Ammon's horn (tissue), 1 donor: Measurements from ENCODE around the gene LAGE3.

Experiments
- DNase-seq: peaks from one replicate; pipeline ENCODE4 v3.0.0-alpha.2; 2016; ENCODE audit warnings: low spot score

The LAGE3 gene, protein sequence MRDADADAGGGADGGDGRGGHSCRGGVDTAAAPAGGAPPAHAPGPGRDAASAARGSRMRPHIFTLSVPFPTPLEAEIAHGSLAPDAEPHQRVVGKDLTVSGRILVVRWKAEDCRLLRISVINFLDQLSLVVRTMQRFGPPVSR

GRCh38 chrX:154478728-154479622 lies at the start of gene LAGE3:
Gene LAGE3, minus strand, starts transcription at chrX:154479281. Its CDS starts 366 bp downstream, at chrX:154478915.
- peak; percentile 94 for DNase-seq

DNA sequence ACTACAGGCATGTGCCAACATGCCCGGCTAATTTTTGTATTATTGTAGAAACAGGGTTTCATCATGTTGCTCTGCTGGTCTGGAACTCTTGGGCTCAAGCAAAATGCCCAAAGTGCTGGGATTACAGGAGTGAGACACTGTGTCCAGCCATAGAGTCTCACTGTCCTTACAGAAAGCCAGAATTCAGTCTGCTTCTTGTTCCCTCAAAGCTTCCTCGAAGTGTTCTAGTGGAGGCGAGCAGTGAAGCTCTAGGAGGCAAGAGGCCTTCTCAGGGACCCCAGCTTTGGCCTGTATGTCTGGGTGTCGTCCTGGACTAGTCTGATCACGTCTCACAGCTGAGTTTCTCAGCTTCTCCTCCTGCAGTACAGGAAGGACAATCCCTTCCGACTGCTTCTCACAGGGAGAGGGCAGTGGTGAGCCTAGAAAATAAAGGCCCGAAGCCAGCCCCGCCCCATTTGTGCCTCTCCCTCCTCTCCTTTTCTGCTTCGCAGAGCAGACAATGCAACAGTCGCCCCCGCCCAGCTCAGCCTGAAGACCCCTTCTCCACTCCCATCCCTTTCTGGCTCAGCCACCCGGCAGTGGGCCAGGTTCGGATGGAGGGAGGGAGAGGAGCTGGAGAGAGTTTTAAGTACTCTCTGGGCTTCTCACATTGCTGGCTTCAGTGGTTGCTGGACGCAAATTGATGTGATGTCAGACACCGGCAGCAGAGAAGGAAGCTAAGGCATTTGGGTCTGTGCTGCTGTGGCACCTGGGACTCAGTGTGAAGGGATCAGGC lies 48.0 kb upstream of the LAGE3 start:
- peak; percentile 80 for DNase-seq

GRCh38 chrX:154525606-154526490 lies 46.8 kb upstream of the LAGE3 start:
- no peak for DNase-seq

GRCh38 chrX:154519389-154519788 lies 40.3 kb upstream of the LAGE3 start:
- DNase-seq: no peak

GRCh38 chrX:154517101-154517781 lies 38.2 kb upstream of the LAGE3 start:
- DNase-seq: no peak

DNA sequence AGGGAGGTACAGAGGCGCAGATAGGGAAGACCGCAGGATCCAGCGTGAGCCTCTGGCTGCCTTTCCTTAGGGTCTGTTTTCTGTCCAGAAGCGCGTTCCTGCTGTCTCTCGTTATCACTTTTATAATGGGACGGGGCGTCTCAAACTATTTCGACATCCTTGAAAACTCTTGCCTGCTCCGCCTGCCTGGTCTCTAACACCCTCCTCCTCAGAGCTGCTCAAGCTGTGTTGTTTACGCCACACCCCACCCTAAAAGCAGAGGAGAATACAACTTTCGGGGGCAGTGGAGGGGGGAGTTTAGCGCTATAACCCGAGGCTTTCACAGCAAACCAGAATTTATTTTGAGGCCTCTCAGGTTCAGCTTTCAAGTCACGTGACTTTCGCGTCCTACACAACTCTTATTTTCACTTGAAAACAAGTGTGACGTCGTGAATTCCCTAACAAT lies 37.6 kb upstream of the LAGE3 start:
- peak; percentile 42 for DNase-seq

DNA sequence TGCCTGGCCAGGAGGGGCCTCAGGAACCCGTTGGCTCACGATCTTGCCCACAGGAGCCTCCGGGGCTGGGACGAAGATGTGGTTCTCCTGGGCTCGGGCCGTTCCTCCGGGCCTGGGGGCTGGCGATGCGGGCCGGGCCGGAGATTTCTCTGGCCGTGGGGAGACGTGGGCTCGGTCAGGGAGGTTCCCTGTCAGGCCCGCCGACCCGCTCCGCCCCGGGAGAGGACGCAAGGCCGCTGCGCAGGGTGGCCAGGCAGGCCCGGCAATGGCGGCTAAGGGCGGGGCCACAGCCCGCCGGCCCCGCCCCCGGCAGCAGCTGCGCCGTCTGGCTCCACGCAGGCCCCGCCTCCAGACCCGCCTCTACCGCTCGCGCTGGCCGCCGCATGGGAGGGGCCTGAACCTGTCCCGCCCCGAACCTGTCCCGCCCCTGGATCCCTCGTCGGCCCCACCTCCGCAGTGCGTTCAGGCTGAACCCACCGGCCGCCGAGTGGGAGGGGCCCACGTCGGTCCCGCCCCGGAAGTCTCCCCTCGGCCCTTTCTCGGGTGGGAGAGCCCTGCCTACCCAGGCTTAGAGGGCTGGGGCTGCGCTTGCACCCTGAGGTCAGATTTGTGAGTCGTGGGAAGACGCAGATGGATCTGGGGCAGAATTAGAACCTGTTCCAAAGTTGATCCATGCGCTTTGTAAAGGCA lies 37.0 kb upstream of the LAGE3 start, which contains the start of gene FAM3A:
TSS of gene FAM3A (minus strand) at position 267 of the 690 bp plus-strand sequence. CDS start 460 bp downstream, outside the sequence.
- peak; percentile 95 for DNase-seq

DNA sequence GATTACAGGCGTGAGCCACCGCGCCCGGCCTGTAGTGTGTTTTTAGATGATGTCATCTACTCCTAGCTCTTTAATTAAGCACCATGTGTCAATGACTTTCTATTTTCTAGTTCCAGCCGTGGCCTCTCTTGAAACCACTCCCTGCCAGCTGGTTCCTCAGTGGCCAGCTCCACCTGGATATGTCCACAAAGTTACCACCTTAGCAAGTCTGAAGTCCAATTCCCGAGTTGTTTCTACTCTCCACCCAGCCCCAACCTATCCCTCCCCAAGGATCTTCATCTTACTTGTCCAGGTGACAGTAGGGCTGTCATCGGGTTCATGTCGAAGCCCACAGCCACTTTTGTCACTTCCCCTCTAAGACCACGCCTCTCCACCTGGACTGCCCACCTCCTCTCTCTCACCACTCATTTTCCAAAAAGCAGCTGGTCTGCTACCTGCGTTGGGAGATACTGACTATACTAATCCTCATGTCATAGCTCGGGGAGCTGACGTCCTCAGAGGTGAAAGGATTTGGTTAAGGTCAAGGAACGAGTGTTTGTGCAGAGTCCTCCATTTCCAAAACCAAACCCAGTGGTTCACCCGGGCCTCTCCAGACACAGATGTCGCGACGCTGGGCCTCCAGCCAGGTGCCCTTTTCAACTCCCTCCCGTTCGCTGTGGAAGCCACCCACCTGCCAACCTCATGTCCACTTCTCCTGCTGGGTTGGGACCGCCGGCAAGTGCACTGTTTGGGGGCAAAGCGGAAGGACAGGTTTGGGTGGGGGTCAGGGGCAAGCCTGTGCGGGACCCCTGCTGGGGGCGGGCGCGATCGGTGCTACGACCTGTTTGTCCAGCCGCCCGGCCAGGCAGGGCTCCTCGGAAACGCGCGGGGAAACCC lies 36.2 kb upstream of the LAGE3 start:
- DNase-seq: no peak

DNA sequence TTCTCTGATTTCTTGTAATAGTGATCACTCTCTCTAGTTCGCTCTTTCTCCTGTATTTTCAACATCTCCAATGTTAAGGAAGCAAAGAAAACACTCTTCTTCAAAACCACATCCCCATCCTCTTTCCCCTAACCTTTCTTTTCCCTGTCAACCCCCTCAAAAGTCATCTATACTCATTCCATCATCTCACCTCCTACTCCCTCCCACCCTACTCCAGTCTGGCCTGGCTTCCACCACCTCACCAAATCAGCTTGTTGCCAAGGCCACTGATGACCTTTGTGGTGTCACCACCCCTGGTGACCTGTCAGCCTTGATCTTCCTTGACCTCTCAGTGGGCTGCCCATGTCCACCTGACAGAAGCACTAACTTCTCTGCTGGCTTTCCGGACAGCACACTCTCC lies 34.6 kb upstream of the LAGE3 start:
- no peak for DNase-seq

GRCh38 chrX:154512879-154513553 lies 33.9 kb upstream of the LAGE3 start:
- DNase-seq: no peak

- no peak for DNase-seq
Measured at GRCh38 chrX:154511761-154512160, 32.7 kb upstream of the LAGE3 start.

GRCh38 chrX:154509455-154509854 lies 30.4 kb upstream of the LAGE3 start:
- no peak for DNase-seq

DNA sequence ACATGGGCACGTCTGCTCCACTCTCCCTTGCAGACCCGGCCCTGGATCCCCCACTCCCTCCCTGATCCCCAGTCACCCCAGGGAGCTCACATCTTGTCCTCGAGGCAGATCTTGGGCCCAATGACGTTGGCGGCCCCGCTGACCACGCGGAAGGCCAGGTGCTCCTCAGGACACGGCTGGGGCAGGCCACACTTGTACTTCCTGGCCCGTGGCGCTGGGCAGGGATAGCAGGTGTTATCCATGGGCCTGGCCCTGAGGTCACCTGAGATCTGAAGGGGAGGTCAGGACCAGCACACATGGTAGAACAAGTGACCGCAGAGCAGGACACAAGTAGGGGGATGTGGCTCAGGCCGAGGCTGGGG lies 29.3 kb upstream of the LAGE3 start:
- no peak for DNase-seq

DNA sequence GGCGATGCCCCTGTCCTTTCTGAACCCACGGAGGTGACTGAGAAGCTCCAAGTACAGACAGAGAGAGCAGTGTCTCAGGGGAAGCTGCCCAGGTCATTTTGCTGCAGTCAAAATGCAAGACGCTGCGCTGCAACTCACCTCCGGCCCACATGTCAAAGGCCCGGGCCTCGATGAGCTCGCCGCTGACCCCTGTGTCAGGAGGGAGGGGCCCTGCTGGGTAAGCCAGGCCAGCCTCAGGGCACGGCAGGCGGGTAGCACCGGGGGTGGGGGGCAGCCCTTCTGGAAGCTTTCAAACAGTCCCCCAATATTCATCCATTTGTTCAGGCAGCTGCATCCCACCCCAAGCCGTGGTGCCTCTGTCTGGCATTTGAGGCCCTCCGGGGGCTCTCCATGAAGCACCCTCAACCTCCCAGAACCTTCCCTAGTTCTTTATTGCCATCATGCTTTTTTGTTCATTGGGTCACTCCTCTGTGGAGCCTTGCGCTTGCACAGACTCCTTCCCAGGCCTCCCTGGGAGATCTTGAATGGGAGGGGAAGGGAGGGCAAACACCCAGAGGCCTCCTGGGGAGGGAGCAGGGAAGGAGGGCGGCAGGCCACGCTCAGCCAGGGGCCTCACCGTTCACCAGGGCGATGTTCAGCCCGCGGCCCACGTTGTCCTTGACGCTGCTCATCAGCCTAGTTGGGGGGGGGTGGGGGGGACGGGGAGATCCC lies 28.7 kb upstream of the LAGE3 start:
- DNase-seq: no peak

- DNase-seq: no peak
Measured at GRCh38 chrX:154506483-154507332, 27.6 kb upstream of the LAGE3 start.

GRCh38 chrX:154505734-154506133 lies 26.7 kb upstream of the LAGE3 start:
- no peak for DNase-seq

GRCh38 chrX:154502989-154503388 lies 23.9 kb upstream of the LAGE3 start:
- no peak for DNase-seq
